Hepatocyte (in vitro differentiated cells): ENCODE measurements around the gene MYRF. TPM values are rescaled to one million over a fixed set of nuclear protein-coding genes. Genes with fewer than 3 reads are reported as not detected.

Experiments
- DNase-seq: peaks from one replicate; pipeline ENCODE4 v3.0.0-alpha.2; 2016; ENCODE audit warnings: low spot score
- H2AFZ ChIP-seq: fragments of 200-600 bp; sonication (generic); 2 replicates; pipeline ENCODE4 v1.6.0; 2016; ENCODE audit warnings: antibody characterized with exemption, mild to moderate bottlenecking
- H3K27ac ChIP-seq: fragments of 200-600 bp; sonication (generic); 2 replicates; pipeline ENCODE4 v1.5.1; 2016; ENCODE audit warnings: mild to moderate bottlenecking
- H3K27me3 ChIP-seq: fragments of 200-600 bp; sonication (generic); 2 replicates; pipeline ENCODE4 v1.6.1; 2016
- H3K36me3 ChIP-seq: fragments of 200-600 bp; sonication (generic); replicated peaks from 2 replicates; pipeline ENCODE4 v1.5.1; 2016; ENCODE audit warnings: low read depth; ENCODE audit not compliant: insufficient read depth
- H3K4me1 ChIP-seq: fragments of 200-600 bp; sonication (generic); 2 replicates; pipeline ENCODE4 v1.5.1; 2016; ENCODE audit warnings: mild to moderate bottlenecking, moderate library complexity; ENCODE audit not compliant: insufficient read depth
- H3K4me2 ChIP-seq: fragments of 200-600 bp; sonication (generic); 2 replicates; pipeline ENCODE4 v1.6.0; 2016
- H3K4me3 ChIP-seq: fragments of 200-600 bp; sonication (generic); 2 replicates; pipeline ENCODE4 v1.5.1; 2016; ENCODE audit warnings: mild to moderate bottlenecking
- H3K79me2 ChIP-seq: fragments of 200-600 bp; sonication (generic); 2 replicates; pipeline ENCODE4 v1.6.0; 2017; ENCODE audit warnings: mild to moderate bottlenecking
- H3K9me2 ChIP-seq: fragments of 200-600 bp; sonication (generic); replicated peaks from 2 replicates; pipeline ENCODE4 v1.6.0; 2017; ENCODE audit warnings: mild to moderate bottlenecking; ENCODE audit not compliant: insufficient read depth
- H3K9me3 ChIP-seq: fragments of 200-600 bp; sonication (generic); 2 replicates; pipeline ENCODE4 v1.5.1; 2016; ENCODE audit warnings: low read depth, mild to moderate bottlenecking
- H4K20me1 ChIP-seq: fragments of 200-600 bp; sonication (generic); 2 replicates; pipeline ENCODE4 v1.6.0; 2016; ENCODE audit warnings: mild to moderate bottlenecking; ENCODE audit not compliant: insufficient read depth, poor library complexity, severe bottlenecking
- EZH2 ChIP-seq: fragments of 200-600 bp; sonication (generic); IDR thresholded peaks from 2 replicates; pipeline ENCODE4 v1.6.1; 2016; ENCODE audit warnings: antibody characterized with exemption, mild to moderate bottlenecking, borderline replicate concordance
- EZH2phosphoT487 ChIP-seq: fragments of 200-600 bp; sonication (generic); IDR thresholded peaks from one replicate; pipeline ENCODE4 v1.6.1; 2018; ENCODE audit warnings: antibody characterized with exemption, mild to moderate bottlenecking, low read depth, moderate library complexity; ENCODE audit not compliant: unreplicated experiment, severe bottlenecking
- WGBS: methylation state at CpG from one replicate; pipeline ENCODE4 v1.1.6; 2016; ENCODE audit warnings: low lambda C conversion rate; ENCODE audit errors: missing lambda C conversion rate; 5-methylcytosine and 5-hydroxymethylcytosine counted together
- polyA plus RNA-seq: library from polyadenylated mRNA; unstranded; fragments of >200 nt; fragmentation: Nextera tagmentation; extraction: Ambion mirVana; gene quantifications from 2 replicates; pipeline ENCODE4 v1.2.1, GENCODE V29; 2016
- total RNA-seq: library from RNA; depleted of rRNA; stranded (reverse); fragments of >200 nt; gene quantifications from 2 replicates; pipeline ENCODE4 v1.2.3, GENCODE V29; 2014
- TF ChIP-seq, protein P1 (sequence below): fragments of 200-600 bp; sonication (generic); IDR thresholded peaks from 2 replicates; pipeline ENCODE4 v1.5.1; 2016; ENCODE audit warnings: antibody characterized with exemption, mild to moderate bottlenecking; ENCODE audit not compliant: poor library complexity

The MYRF gene
- total and polyA plus RNA-seq, 2 experiments from 2014 or later: 57.3 to 96.7 TPM

DNA sequence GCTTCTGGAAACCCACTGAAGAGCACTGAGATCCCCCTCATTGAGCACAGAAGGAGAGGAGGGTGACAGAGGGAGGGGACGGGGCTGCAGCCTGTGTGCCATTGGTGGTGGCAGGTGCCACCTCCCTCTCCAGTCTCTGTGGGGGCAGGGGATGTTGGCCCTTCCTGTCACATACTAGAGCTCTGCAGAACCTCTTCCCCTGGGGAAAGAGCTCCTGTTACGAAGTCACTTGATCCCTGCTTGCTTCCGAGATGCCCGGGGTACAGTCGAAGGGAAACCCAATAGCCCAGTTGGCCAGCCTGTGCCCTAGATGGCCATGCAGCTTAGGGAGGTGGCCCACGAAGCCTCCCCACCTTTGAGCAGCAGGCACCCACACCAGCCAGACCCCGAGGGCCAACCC lies 42.9 kb upstream of the MYRF start:
- DNase-seq: no peak
- no peaks in the 10 kb centered on the region for H3K27me3 ChIP-seq
- peaks cover 9% of the 10 kb centered on the region for H3K79me2 ChIP-seq
- peaks cover 4% of the 10 kb centered on the region for H4K20me1 ChIP-seq
- TF ChIP-seq EZH2phosphoT487: no peak
- TF ChIP-seq, protein P1, sequence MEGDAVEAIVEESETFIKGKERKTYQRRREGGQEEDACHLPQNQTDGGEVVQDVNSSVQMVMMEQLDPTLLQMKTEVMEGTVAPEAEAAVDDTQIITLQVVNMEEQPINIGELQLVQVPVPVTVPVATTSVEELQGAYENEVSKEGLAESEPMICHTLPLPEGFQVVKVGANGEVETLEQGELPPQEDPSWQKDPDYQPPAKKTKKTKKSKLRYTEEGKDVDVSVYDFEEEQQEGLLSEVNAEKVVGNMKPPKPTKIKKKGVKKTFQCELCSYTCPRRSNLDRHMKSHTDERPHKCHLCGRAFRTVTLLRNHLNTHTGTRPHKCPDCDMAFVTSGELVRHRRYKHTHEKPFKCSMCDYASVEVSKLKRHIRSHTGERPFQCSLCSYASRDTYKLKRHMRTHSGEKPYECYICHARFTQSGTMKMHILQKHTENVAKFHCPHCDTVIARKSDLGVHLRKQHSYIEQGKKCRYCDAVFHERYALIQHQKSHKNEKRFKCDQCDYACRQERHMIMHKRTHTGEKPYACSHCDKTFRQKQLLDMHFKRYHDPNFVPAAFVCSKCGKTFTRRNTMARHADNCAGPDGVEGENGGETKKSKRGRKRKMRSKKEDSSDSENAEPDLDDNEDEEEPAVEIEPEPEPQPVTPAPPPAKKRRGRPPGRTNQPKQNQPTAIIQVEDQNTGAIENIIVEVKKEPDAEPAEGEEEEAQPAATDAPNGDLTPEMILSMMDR: no peak
- no peak for TF ChIP-seq EZH2
- 75% methylated on average over 7 of the region's 7 CpGs for whole genome bisulfite sequencing
- H3K9me2 ChIP-seq: no peaks in the 10 kb centered on the region
- H2AFZ ChIP-seq: no peak overlapping the region
- no peak overlapping the region for H3K27ac ChIP-seq
- H3K4me1 ChIP-seq: no peaks in the 10 kb centered on the region
- H3K4me2 ChIP-seq: no peak overlapping the region
- H3K9me3 ChIP-seq: no peaks in the 10 kb centered on the region
- H3K36me3 ChIP-seq: no peaks in the 10 kb centered on the region
- H3K4me3 ChIP-seq: no peak overlapping the region

DNA sequence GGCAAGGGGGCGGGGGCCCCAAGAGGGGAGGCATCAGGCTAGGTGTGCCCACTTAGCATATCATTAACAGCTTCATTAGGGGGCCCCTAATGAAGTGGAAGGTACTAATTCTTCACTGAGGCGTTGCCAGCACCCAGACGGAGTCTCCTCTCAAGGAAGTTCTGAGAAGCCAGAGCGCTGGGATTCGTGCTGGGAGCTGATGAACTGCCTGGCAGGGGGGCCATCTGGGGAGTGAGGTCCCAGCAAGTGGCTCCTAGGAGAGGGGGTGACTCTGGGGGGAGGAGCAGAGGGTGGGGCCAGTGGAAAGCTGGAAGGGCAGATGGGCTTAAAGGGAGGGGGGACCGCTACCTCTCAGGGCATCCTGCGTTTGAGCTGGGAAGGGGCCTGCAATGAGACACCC lies 42.4 kb upstream of the MYRF start:
- Histone ChIP-seq H3K79me2 (peaks cover 9% of the 10 kb centered on the region), H3K9me2 (no peaks in the 10 kb centered on the region), H3K4me2 (no peak overlapping the region), H3K4me3 (no peak overlapping the region), H4K20me1 (peaks cover 4% of the 10 kb centered on the region), H3K27ac (no peak overlapping the region), H3K27me3 (no peaks in the 10 kb centered on the region), H3K9me3 (no peaks in the 10 kb centered on the region), H2AFZ (no peak overlapping the region), H3K4me1 (no peaks in the 10 kb centered on the region), H3K36me3 (no peaks in the 10 kb centered on the region)
- 88% methylated on average over 7 of the region's 7 CpGs for WGBS
- TF ChIP-seq EZH2phosphoT487 (no peak), EZH2 (no peak)
- TF ChIP-seq, protein P1: no peak
- DNase-seq: no peak

DNA sequence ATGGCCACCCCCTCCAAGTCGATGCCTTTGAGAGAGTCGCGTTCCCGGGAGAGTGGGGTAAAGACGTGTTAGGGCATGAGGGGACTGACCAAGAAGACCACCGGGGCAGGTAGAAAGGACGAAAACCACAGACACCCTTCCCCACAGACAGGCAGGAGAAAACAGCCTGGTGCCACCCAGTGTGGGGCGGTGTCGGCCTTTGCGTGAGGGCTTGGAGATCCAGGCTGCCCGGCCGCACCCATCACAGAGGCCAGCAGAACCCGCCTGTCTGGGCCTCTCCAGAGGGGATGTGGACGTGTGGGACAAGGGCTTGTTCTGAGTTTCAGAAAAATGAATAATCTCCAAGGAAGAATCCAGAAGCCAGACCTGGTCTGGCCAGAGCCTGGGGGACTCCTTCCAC lies 41.4 kb upstream of the MYRF start:
- Histone ChIP-seq H3K36me3 (no peaks in the 10 kb centered on the region), H3K4me3 (no peak overlapping the region), H3K9me2 (no peaks in the 10 kb centered on the region), H3K4me2 (no peak overlapping the region), H3K9me3 (no peaks in the 10 kb centered on the region), H3K27ac (no peak overlapping the region), H2AFZ (no peak overlapping the region), H3K79me2 (peaks cover 9% of the 10 kb centered on the region), H3K4me1 (peaks cover 1% of the 10 kb centered on the region), H3K27me3 (no peaks in the 10 kb centered on the region), H4K20me1 (peaks cover 4% of the 10 kb centered on the region)
- WGBS: 94% methylated on average over 14 of the region's 14 CpGs
- DNase-seq: no peak
- no peak for TF ChIP-seq EZH2phosphoT487
- TF ChIP-seq, protein P1: no peak
- TF ChIP-seq EZH2: no peak

DNA sequence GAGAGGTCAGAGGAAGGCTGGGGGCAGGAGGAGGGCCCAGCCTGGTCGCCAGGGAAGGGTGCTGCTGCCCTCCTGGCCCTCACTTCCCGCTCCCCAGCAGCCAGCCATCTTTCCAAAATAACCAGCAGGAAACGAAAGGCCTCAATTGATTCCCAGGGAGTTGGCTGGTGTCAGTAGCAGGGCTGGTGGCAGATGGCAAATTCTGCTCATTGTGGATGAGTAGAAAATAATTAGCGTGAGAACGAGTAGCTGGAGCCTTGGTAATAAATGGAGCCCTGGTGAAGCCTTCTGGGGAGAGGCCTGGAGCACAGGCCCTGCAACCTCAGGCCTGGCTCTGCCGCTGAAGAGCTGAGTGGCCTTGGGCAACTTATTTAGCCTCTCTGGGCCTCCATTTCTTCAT lies 40.9 kb upstream of the MYRF start:
- 83% methylated on average over 6 of the region's 6 CpGs for WGBS
- no peaks in the 10 kb centered on the region for H3K36me3 ChIP-seq
- peaks cover 4% of the 10 kb centered on the region for H4K20me1 ChIP-seq
- H3K79me2 ChIP-seq: peaks cover 8% of the 10 kb centered on the region
- H2AFZ ChIP-seq: no peak overlapping the region
- H3K27me3 ChIP-seq: no peaks in the 10 kb centered on the region
- no peak overlapping the region for H3K4me3 ChIP-seq
- no peak overlapping the region for H3K27ac ChIP-seq
- no peak overlapping the region for H3K4me2 ChIP-seq
- DNase-seq: no peak
- no peaks in the 10 kb centered on the region for H3K9me3 ChIP-seq
- peaks cover 6% of the 10 kb centered on the region for H3K4me1 ChIP-seq
- no peaks in the 10 kb centered on the region for H3K9me2 ChIP-seq
- TF ChIP-seq EZH2phosphoT487 (no peak), EZH2 (no peak)
- TF ChIP-seq, protein P1: no peak
